ENCODE data around the gene PAX9. TPM values are rescaled to one million over a fixed set of nuclear protein-coding genes. Genes with fewer than 3 reads are reported as not detected.

Gene PAX9
- total and polyA plus RNA-seq, 2 experiments from 2014 or later: 0.24 to 0.53 TPM

- 9% methylated on average over 31 of the region's 31 CpGs for WGBS (ENCODE audit: low lambda C conversion rate, missing lambda C conversion rate)
- H2AFZ ChIP-seq: no peak overlapping the region
- no peak for DNase-seq (ENCODE audit: low spot score)
- H3K27ac ChIP-seq: no peak overlapping the region
- H3K9me3 ChIP-seq (ENCODE audit: low read depth): no peaks in the 10 kb centered on the region
- peaks cover 100% of the 10 kb centered on the region for H3K27me3 ChIP-seq
- no peaks in the 10 kb centered on the region for H3K79me2 ChIP-seq
- peaks cover 16% of the 10 kb centered on the region for H3K4me1 ChIP-seq (ENCODE audit: insufficient read depth)
- H3K9me2 ChIP-seq (replicated peaks; ENCODE audit: insufficient read depth): no peaks in the 10 kb centered on the region
- no peaks in the 10 kb centered on the region for H4K20me1 ChIP-seq (ENCODE audit: insufficient read depth, poor library complexity, severe bottlenecking)
- no peaks in the 10 kb centered on the region for H3K36me3 ChIP-seq (replicated peaks; ENCODE audit: insufficient read depth, low read depth)
- H3K4me2 ChIP-seq: no peak overlapping the region
- H3K4me3 ChIP-seq: no peak overlapping the region
- TF ChIP-seq EZH2 (IDR thresholded peaks at IDR 0.05; ENCODE audit: borderline replicate concordance) (peak; percentile 78), CTCF (IDR thresholded peaks at IDR 0.05; ENCODE audit: poor library complexity) (no peak), EZH2phosphoT487 (IDR thresholded peaks at IDR 0.05; ENCODE audit: low read depth, severe bottlenecking, unreplicated experiment) (no peak)
Observed at GRCh38 chr14:36653962-36654793, 7.5 kb upstream of the PAX9 start.

GRCh38 chr14:36654794-36655381 is 6.8 kb upstream of the PAX9 start:
- no peaks in the 10 kb centered on the region for H4K20me1 ChIP-seq (ENCODE audit: insufficient read depth, poor library complexity, severe bottlenecking)
- no peak for DNase-seq (ENCODE audit: low spot score)
- 17% methylated on average over 26 of the region's 34 CpGs for WGBS (ENCODE audit: low lambda C conversion rate, missing lambda C conversion rate)
- peaks cover 100% of the 10 kb centered on the region for H3K27me3 ChIP-seq
- H3K9me2 ChIP-seq (replicated peaks; ENCODE audit: insufficient read depth): no peaks in the 10 kb centered on the region
- H3K79me2 ChIP-seq: no peaks in the 10 kb centered on the region
- no peaks in the 10 kb centered on the region for H3K9me3 ChIP-seq (ENCODE audit: low read depth)
- no peak overlapping the region for H3K4me3 ChIP-seq
- TF ChIP-seq CTCF (IDR thresholded peaks at IDR 0.05; ENCODE audit: poor library complexity) (no peak), EZH2phosphoT487 (IDR thresholded peaks at IDR 0.05; ENCODE audit: low read depth, severe bottlenecking, unreplicated experiment) (peak; percentile 29)
- H3K36me3 ChIP-seq (replicated peaks; ENCODE audit: insufficient read depth, low read depth): no peaks in the 10 kb centered on the region
- no peak overlapping the region for H3K4me2 ChIP-seq
- peaks cover 16% of the 10 kb centered on the region for H3K4me1 ChIP-seq (ENCODE audit: insufficient read depth)
- H3K27ac ChIP-seq: no peak overlapping the region
- H2AFZ ChIP-seq: no peak overlapping the region

GRCh38 chr14:36655571-36655962 is 6.1 kb upstream of the PAX9 start:
- Histone ChIP-seq H3K4me3 (no peak overlapping the region), H3K36me3 (replicated peaks; ENCODE audit: insufficient read depth, low read depth) (no peaks in the 10 kb centered on the region), H3K4me2 (peak overlapping the region; percentile 77), H3K9me3 (ENCODE audit: low read depth) (no peaks in the 10 kb centered on the region), H3K4me1 (ENCODE audit: insufficient read depth) (peaks cover 16% of the 10 kb centered on the region), H3K79me2 (no peaks in the 10 kb centered on the region), H3K27me3 (peaks cover 100% of the 10 kb centered on the region), H4K20me1 (ENCODE audit: insufficient read depth, poor library complexity, severe bottlenecking) (no peaks in the 10 kb centered on the region), H2AFZ (no peak overlapping the region), H3K9me2 (replicated peaks; ENCODE audit: insufficient read depth) (no peaks in the 10 kb centered on the region), H3K27ac (no peak overlapping the region)
- no peak for TF ChIP-seq EZH2phosphoT487 (IDR thresholded peaks at IDR 0.05; ENCODE audit: low read depth, severe bottlenecking, unreplicated experiment)
- TF ChIP-seq EZH2 (IDR thresholded peaks at IDR 0.05; ENCODE audit: borderline replicate concordance): peak; percentile 61
- DNase-seq (ENCODE audit: low spot score): no peak
- WGBS (ENCODE audit: low lambda C conversion rate, missing lambda C conversion rate): 17% methylated on average over 11 of the region's 11 CpGs
